Spinal cord (tissue), 10 donors: ENCODE data around the gene NUAK1. TPM values are rescaled to one million over a fixed set of nuclear protein-coding genes. Genes with fewer than 3 reads are reported as not detected.
A peak's percentile ranks its signal among the peaks of the same experiment; 100 is the strongest.

Source experiments
- DNase-seq, 6 donors: peaks; one replicate each; pipeline versions ENCODE4 v3.0.0 to v3.0.0-alpha.2; 2013 to 2015; ENCODE audit warnings: low spot score in 6 of 6, low read depth in 4 of 6
- H3K27ac ChIP-seq: one replicate; pipeline ENCODE4 v1.5.1; 2013; ENCODE audit warnings: low read depth, low read length, control low read depth
- H3K27me3 ChIP-seq: one replicate; pipeline ENCODE4 v1.6.1; 2013; ENCODE audit warnings: low read length; ENCODE audit not compliant: control insufficient read depth, insufficient read depth
- H3K36me3 ChIP-seq: one replicate; pipeline ENCODE4 v1.6.1; 2013; ENCODE audit warnings: low read length; ENCODE audit not compliant: control insufficient read depth, insufficient read depth
- H3K4me1 ChIP-seq: one replicate; pipeline ENCODE4 v1.6.1; 2013; ENCODE audit warnings: low read length; ENCODE audit not compliant: control insufficient read depth, insufficient read depth
- H3K4me3 ChIP-seq: one replicate; pipeline ENCODE4 v1.5.1; 2013; ENCODE audit warnings: low read depth, low read length, control low read depth
- H3K9me3 ChIP-seq: one replicate; pipeline ENCODE4 v1.6.1; 2013; ENCODE audit warnings: low read length; ENCODE audit not compliant: control insufficient read depth, insufficient read depth
- WGBS: methylation state at CpG from one replicate; pipeline ENCODE4 v1.1.5; 2013; ENCODE audit warnings: missing lambda C conversion rate; ENCODE audit not compliant: insufficient coverage; 5-methylcytosine and 5-hydroxymethylcytosine counted together
- polyA plus RNA-seq, 2 donors: library from polyadenylated mRNA; unstranded; fragments of 120-200 nt; gene quantifications; one replicate each; pipeline ENCODE4 v1.2.1, GENCODE V29; 2013; ENCODE audit not compliant: insufficient read length in 2 of 2
- total RNA-seq, 2 donors: library from RNA; depleted of rRNA in 1 of 2; stranded (reverse); fragments of 120-200 nt in 1 of 2; fragments of >200 nt in 1 of 2; gene quantifications; one replicate each; pipeline versions ENCODE4 v1.2.3 to v1.2.4, GENCODE V29; 2013 to 2014
- donor health status: healthy.

The NUAK1 gene
- total and polyA plus RNA-seq, 4 donors = 20.1 to 57.9 (median 31.9) TPM

- H3K4me3 ChIP-seq = no peak overlapping the region
- no peaks in the 10 kb centered on the region for H3K27me3 ChIP-seq
- no peaks in the 10 kb centered on the region for H3K36me3 ChIP-seq
- no peak for DNase-seq
- no peaks in the 10 kb centered on the region for H3K9me3 ChIP-seq
- H3K4me1 ChIP-seq = no peaks in the 10 kb centered on the region
- no peak overlapping the region for H3K27ac ChIP-seq
- 82% methylated on average over 4 of the region's 4 CpGs for WGBS
Measured at GRCh38 chr12:106033161-106033675, 105.5 kb downstream of the NUAK1 start.

GRCh38 chr12:106032623-106032925 is 106.2 kb downstream of the NUAK1 start:
- Histone ChIP-seq H3K27ac (no peak overlapping the region), H3K9me3 (no peaks in the 10 kb centered on the region), H3K4me3 (no peak overlapping the region), H3K27me3 (no peaks in the 10 kb centered on the region), H3K36me3 (no peaks in the 10 kb centered on the region), H3K4me1 (no peaks in the 10 kb centered on the region)
- DNase-seq = no peak

DNA sequence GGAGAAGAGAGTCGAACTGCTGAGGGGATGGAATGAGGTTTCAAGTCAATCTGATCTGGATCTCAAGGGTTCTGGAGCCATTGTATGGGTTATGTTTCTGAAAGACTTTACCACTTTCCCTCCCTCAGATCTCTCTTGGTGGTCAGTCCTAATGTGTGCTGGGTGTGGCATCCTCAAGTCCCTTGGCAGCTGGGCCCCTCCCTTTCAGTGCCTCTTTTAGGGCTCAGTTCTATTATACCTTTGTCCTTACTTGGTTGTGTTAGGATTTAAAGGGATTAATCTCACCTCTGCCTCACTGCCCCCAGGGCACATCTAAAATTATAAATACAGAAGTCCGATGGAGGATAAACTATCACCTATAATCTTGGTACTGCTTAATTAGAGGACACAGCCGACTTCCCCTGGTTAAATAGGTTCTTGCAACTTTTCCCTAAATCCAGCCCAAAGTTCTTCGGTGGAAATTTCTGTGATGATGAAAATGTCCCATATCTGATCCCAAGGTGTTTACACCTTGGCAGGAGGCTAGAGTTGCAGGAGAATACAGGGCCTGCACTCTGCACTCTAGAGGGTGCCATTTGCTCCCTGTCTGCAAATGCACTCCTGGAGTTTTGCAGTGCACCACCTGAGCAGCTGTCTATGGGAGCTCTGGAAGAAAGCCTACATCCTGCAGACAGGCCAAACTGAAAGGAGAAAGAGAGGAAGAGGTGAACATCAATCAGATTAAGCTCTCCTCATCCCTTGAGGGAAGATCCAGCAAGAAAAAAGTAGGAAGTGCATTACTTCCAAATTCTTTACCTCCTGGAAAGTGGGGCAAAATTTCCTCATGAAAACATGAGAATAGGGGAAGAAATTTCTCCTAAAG is 106.8 kb downstream of the NUAK1 start:
- H3K4me3 ChIP-seq = no peak overlapping the region
- H3K4me1 ChIP-seq = no peaks in the 10 kb centered on the region
- WGBS = 89% methylated on average over 1 of the region's 4 CpGs
- H3K9me3 ChIP-seq = no peaks in the 10 kb centered on the region
- H3K27ac ChIP-seq = no peak overlapping the region
- no peaks in the 10 kb centered on the region for H3K27me3 ChIP-seq
- H3K36me3 ChIP-seq = no peaks in the 10 kb centered on the region
- DNase-seq = no peak

DNA sequence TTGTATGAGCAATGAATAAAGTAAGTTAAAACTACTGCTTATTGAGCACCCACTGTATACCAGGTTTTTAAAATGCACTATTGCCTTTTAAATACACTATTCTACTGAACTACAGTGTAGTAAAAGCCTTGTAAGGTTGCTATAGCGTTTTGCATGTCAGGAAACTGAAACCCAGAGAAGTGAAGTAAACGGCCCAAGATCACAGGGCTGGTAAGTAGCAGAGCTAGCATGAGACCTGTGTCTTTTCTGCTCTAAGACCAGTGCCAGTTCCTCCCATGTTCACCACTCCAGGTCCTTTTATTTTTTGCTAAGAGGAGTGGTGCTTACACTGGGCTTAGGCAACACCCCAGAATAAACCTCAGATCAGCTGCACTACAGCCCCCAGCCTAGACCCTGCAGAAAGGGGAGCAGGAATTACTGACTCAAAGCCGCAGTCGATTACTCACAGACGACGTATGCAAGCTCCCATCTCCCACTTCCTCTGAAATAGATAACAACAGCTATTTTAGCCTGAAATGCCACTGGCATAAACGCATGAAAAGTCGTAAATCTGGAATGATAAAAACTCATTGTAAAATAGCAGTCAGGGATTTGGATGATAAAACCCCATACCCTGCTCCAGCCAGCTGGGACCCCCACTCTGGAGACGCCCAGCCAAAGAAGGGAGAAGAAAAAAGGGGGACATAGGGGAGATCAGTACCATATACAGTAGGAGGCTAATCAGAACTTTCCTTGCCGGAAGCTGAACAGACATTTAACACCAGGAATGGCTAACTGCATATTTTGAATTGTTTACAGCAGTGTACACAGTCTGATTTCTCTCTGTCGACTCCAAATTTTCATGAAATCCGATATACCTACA is 108.3 kb downstream of the NUAK1 start:
- Histone ChIP-seq H3K27me3 (no peaks in the 10 kb centered on the region), H3K9me3 (no peaks in the 10 kb centered on the region), H3K4me1 (no peaks in the 10 kb centered on the region), H3K4me3 (no peak overlapping the region), H3K27ac (no peak overlapping the region), H3K36me3 (no peaks in the 10 kb centered on the region)
- 66% methylated on average over 4 of the region's 12 CpGs for WGBS
- peak in 1 of 6 donors; percentile 28 for DNase-seq

DNA sequence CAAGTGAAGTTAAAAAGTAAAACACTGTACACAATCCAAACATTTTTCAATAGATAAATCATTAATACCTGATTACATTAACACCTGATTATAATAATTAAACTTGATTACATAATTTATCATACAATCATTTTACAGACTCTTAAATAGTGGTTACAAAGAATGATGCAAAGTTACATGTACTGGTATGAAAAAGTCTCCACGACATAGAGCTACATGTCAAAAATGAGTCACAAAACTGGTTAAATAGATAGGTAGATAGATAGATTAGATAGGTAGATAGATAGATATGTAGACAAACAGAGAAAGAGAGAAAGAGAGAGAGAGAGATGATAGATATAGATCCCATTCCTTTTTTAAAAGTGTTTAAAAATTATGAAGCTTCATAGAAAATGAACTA is 109.2 kb downstream of the NUAK1 start:
- no peaks in the 10 kb centered on the region for H3K9me3 ChIP-seq
- no peak for DNase-seq
- WGBS = no CpG with 5 or more reads among the region's 1 CpG
- H3K27me3 ChIP-seq = no peaks in the 10 kb centered on the region
- H3K4me1 ChIP-seq = no peaks in the 10 kb centered on the region
- no peak overlapping the region for H3K27ac ChIP-seq
- H3K36me3 ChIP-seq = no peaks in the 10 kb centered on the region
- H3K4me3 ChIP-seq = no peak overlapping the region

GRCh38 chr12:106027911-106028310 is 110.8 kb downstream of the NUAK1 start:
- no peaks in the 10 kb centered on the region for H3K4me1 ChIP-seq
- H3K36me3 ChIP-seq = no peaks in the 10 kb centered on the region
- H3K9me3 ChIP-seq = no peaks in the 10 kb centered on the region
- no peak overlapping the region for H3K4me3 ChIP-seq
- peak in 1 of 6 donors; percentile 52 for DNase-seq
- 96% methylated on average over 4 of the region's 6 CpGs for WGBS
- no peaks in the 10 kb centered on the region for H3K27me3 ChIP-seq
- H3K27ac ChIP-seq = no peak overlapping the region

DNA sequence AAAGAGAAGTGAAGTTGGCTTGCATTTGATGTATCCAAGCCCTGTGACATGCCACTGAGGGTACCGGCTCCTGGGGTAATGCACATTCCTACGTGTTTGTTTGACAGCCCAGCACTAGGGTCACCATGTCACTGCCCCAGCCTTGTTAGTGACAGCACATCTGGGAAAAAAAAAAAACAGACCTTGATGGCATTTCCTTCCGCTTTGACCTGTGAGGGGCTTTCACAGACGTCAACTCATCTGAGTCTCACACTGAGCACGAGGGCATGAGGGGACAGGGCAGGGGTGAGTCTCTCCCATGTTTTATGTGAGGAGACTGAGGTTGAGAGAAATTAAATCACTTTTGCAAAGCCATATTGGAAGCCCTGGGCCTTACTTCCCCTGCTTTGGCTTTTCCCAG is 111.5 kb downstream of the NUAK1 start:
- WGBS = 89% methylated on average over 4 of the region's 5 CpGs
- DNase-seq = no peak

GRCh38 chr12:106025129-106025528 is 113.6 kb downstream of the NUAK1 start:
- no peaks in the 10 kb centered on the region for H3K4me1 ChIP-seq
- no peaks in the 10 kb centered on the region for H3K9me3 ChIP-seq
- no peak for DNase-seq
- no peaks in the 10 kb centered on the region for H3K27me3 ChIP-seq
- H3K27ac ChIP-seq = no peak overlapping the region
- 100% methylated on average over 1 of the region's 2 CpGs for WGBS
- no peak overlapping the region for H3K4me3 ChIP-seq
- H3K36me3 ChIP-seq = no peaks in the 10 kb centered on the region

More for the DNA sequence above, 111.5 kb downstream of the NUAK1 start:
- no peaks in the 10 kb centered on the region for H3K36me3 ChIP-seq
- no peaks in the 10 kb centered on the region for H3K27me3 ChIP-seq
- H3K9me3 ChIP-seq = no peaks in the 10 kb centered on the region
- H3K27ac ChIP-seq = no peak overlapping the region
- H3K4me1 ChIP-seq = no peaks in the 10 kb centered on the region
- no peak overlapping the region for H3K4me3 ChIP-seq

GRCh38 chr12:106023039-106023438 is 115.7 kb downstream of the NUAK1 start:
- H3K27me3 ChIP-seq = no peaks in the 10 kb centered on the region
- H3K36me3 ChIP-seq = no peaks in the 10 kb centered on the region
- H3K4me1 ChIP-seq = no peaks in the 10 kb centered on the region
- WGBS = no CpG with 5 or more reads among the region's 2 CpGs
- peaks cover 4% of the 10 kb centered on the region for H3K9me3 ChIP-seq
- H3K4me3 ChIP-seq = no peak overlapping the region
- DNase-seq = no peak
- H3K27ac ChIP-seq = no peak overlapping the region
